GM21529 (cell line): ENCODE measurements around the gene DGAT2L6.
"Not testable (repeated sequence)": the region's sequence is repeated elsewhere in the genome, so short reads cannot be mapped to it uniquely, and the experiment has no call there.

Experiments
- ATAC-seq: cut with Tn5 transposase; IDR thresholded peaks from one replicate; pipeline ENCODE4 v1.9.1; 2021; ENCODE audit not compliant: unreplicated experiment

The DGAT2L6 gene

GRCh38 chrX:70196961-70197720 is 19.9 kb downstream of the DGAT2L6 start:
- peak; percentile 96 for ATAC-seq

- no peak for ATAC-seq
Observed at GRCh38 chrX:70201732-70202131, 24.4 kb downstream of the DGAT2L6 start.

GRCh38 chrX:70208479-70208878 is 31.2 kb downstream of the DGAT2L6 start:
- ATAC-seq = no peak

GRCh38 chrX:70209570-70209969 is 32.3 kb downstream of the DGAT2L6 start:
- not testable (repeated sequence) for ATAC-seq

GRCh38 chrX:70219938-70220764 is 42.9 kb downstream of the DGAT2L6 start:
- no peak for ATAC-seq

- ATAC-seq = no peak
Observed at GRCh38 chrX:70226048-70226447, 48.8 kb downstream of the DGAT2L6 start.

- no peak for ATAC-seq
Observed at GRCh38 chrX:70226687-70227086, 49.4 kb downstream of the DGAT2L6 start.

GRCh38 chrX:70231666-70232065 is 54.4 kb downstream of the DGAT2L6 start:
- no peak for ATAC-seq

- ATAC-seq = no peak
Observed at GRCh38 chrX:70234355-70234754, 57.1 kb downstream of the DGAT2L6 start, which contains the start of gene AWAT1. AWAT1 (plus strand) TSS chrX:70234655; CDS start chrX:70234696, 41 bp downstream.

- ATAC-seq = no peak
Observed at GRCh38 chrX:70240751-70241150, 63.5 kb downstream of the DGAT2L6 start.

- no peak for ATAC-seq
Observed at GRCh38 chrX:70241501-70241900, 64.2 kb downstream of the DGAT2L6 start.

GRCh38 chrX:70243601-70244000 is 66.3 kb downstream of the DGAT2L6 start:
- ATAC-seq = not testable (repeated sequence)

GRCh38 chrX:70244881-70245280 is 67.6 kb downstream of the DGAT2L6 start:
- ATAC-seq = no peak

GRCh38 chrX:70247252-70247651 is 70.0 kb downstream of the DGAT2L6 start:
- ATAC-seq = no peak

GRCh38 chrX:70252491-70252890 is 75.2 kb downstream of the DGAT2L6 start:
- no peak for ATAC-seq

GRCh38 chrX:70253377-70254062 is 76.2 kb downstream of the DGAT2L6 start:
- ATAC-seq = no peak

GRCh38 chrX:70254063-70254400 is 76.7 kb downstream of the DGAT2L6 start:
- ATAC-seq = no peak

GRCh38 chrX:70254909-70255308 is 77.6 kb downstream of the DGAT2L6 start:
- ATAC-seq = no peak
